NCI-H1694 (cell line): ENCODE measurements around the gene PCDH15.
"Not testable (repeated sequence)": the region's sequence is repeated elsewhere in the genome, so short reads cannot be mapped to it uniquely, and the experiment has no call there.

Experiments
- DNase-seq: peaks from one replicate; lab custom pipeline; 2025; lab: John Stamatoyannopoulos, UW

Gene PCDH15

DNA sequence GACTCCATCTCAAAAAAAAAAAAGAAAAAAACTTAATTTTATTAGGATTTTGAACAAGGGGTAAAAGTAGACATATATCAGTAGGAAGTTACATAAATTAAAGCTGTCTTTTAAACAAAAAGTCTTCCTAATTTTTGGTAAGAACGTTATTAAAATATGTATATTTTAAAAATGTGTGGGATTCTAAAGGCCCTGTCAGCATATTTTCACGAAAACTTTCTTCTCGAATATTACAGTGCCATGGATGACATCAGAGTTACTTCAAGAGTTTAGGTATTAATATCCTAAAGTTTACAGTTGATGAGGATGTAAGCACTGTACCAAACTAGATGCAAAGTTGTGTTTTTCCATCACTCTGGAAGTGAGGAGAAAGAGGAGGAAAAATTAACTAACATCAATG is 820.8 kb downstream of the PCDH15 start:
- DNase-seq: no peak

DNA sequence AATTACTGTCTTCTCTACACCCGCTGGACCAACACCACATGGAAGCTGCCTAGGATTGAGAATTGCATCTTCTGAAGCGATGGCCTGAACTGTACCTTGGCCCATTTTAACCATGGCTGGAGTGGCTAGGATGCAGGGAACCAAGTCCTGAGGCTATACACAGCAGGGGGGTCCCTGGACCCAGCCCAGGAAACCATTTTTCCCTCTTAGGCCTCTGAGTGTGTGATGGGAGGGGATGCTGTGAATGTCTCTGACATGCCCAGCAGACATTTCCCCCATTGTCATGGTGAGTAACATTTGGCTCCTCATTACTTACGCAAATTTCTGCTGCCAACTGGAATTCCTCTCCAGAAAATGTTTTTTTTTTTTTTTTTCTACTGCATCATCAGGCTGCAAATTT is 822.7 kb downstream of the PCDH15 start:
- DNase-seq: no peak

DNA sequence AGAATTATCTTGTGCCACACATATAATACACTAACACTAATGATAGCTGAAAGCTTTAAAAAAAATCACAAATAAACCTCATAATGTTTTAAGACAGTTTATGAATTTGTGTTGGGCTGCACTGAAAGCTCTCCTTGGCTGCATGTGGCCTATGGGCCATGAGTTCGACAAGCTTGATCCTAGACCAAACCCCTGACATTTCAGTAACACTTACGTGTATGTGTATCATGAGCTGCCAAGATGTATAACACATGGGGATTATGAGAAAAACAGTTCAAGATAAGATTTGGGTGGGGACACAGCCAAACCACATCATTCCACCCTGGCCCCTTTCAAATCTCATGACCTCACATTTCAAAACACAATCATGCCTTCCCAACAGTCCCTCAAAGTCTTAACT is 823.8 kb downstream of the PCDH15 start:
- no peak for DNase-seq

DNA sequence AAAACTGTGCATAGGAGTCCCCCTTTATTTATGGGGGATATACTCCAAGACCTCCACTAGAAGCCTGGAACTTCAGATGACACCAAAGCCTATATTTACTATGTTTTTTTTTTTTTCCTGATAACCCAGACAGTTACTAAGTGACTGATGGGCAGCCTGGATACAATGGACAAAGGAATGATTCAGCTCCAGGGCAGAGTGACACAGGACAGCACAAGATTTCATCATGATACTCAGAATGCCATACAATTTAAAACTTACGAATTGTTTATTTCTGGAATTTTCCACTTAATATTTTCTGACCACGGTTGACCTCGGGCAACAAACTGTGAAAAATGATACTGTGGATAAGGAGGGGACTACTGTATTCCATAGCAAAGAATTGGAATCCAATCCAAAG is 843.6 kb downstream of the PCDH15 start:
- DNase-seq: no peak

DNA sequence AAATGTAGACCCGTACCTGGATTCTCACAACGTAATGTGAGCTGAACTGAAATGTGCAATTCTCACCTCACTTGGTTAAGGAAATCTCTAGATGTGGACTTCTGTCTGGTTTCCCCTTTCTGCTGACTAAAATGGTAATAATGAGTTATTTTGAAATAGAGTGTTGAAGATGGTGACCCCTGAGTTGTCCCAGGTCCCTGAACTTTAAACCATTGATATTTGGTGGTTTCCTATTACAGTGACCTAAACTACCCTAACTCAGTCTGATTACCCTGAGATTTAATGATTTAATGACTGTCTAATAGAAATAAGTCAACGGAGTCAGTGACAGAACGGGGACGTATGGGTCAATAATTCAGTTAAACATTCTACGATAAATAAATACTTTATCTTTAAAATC is 845.9 kb downstream of the PCDH15 start:
- DNase-seq: no peak

DNA sequence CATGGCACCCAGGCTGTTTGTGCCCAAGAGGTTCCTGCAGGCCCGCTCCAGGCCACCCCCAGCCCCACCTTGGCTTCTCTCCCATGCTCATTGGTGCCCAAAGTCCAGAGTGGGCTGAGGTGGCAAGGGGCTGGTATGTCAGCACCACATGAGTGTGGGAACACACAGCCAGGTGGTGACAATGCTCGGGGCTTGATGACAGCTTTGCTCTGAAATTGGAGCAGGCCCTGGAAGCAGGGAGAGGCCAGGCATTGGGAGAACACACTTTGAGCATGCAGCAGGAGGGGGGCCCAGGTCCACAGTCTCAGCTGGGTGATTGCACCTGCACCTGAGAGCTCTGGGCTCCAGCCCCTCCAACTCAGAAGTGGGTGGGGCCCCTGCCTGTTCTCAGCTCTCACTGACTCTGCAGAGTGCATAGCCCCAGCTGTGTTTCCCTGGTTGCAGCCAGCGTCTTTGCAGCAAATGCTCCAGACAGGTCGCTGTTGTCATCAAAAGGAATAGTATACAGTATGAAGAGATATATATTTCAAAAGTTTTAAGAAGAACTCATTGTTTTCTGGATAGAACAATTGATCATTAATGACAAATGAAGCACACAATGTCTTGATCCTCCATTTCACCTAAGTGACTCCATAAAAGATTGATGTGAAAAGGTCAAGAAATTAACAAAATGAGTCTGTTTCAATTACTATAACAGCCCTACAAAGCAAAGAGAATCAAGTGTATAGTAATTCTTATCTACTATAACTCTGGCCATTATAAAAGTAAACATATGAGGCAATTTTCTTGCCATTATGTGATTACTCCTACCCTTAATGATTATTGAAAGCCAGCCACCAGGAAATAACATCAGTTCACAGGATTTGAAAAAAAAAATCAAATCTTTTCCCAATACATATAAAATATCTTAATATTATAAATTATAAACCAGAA is 848.1 kb downstream of the PCDH15 start:
- DNase-seq: no peak

DNA sequence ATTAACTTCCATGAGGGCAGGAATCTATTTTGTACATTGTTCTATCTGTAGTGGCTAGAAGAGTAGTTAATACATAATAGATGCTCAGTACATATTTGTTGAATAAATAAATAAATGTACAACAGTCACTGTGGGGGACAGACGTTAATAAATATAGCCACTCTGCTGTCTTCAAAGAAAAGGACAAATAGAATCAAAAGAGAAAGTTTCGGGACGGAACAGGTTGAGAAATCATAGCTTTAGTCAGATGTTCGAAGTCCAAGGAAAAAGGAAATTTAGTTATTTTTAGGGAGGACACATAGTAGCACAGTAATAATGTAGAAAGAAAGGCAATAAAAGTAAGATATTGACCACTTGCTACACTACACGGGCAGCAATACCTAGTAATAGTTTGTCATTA is 861.4 kb downstream of the PCDH15 start:
- DNase-seq: no peak

DNA sequence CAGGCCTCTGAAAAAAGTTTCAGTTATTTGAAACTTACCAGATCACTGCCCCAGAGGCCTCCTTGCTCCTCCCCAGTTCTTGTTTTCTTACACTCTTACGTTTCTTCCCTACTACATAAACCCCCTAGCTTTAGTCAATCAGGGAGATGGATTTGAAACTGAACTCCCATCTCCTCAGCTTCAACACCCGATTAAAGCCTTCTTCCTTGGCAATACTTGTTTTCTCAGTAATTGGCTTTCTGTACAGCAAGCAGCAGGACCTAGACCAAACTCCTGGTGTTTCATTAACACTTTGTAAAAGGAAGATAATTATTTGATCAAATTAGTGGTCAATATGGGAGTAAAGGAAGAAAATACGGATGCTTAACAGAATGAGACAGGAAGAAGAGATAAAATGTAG is 870.4 kb downstream of the PCDH15 start:
- DNase-seq: no peak

DNA sequence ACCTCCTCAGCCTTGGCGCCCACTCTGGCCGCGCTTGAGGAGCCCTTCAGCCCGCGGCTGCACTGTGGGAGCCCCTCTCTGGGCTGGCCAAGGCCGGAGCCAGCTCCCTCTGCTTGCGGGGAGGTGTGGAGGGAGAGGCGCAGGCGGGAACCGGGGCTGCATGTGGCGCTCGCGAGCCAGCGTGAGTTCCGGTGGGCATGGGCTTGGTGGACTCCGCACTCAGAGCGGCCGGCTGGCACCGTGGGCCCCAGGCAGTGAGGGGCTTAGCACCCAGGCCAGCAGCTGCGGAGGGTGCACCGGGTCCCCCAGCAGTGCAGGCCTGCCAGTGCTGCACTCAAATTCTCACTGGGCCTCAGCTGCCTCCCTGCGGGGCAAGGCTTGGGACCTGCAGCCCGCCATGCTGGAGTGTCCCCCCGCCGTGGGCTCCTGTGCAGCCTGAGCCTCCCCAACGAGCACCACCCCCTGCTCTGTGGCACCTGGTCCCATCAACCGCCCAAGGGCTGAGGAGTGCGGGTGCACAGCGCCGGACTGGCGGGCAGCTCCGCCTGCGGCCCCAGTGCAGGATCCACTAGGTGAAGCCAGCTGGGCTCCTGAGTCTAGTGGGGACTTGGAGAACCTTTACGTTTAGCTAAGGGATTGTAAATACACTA is 876.9 kb downstream of the PCDH15 start:
- not testable (repeated sequence) for DNase-seq

DNA sequence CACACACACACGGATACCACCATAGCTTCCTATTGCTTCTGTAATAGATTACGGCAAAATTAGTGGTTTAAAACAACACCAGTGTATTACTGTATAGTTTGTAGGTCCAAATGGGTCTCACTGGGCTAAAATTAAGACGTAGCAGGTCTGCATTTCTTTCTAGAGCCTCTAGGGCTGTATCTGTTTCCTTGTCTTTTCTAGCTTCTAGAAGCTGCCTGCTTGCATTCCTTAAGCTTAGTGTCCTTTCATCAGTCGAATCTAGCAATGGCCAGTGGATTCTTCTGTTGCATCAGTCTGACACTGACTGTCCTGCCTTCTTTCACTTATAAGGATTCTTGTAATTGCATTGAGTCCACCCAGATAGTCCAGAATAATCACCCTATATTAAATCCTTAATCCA is 882.3 kb downstream of the PCDH15 start:
- no peak for DNase-seq

DNA sequence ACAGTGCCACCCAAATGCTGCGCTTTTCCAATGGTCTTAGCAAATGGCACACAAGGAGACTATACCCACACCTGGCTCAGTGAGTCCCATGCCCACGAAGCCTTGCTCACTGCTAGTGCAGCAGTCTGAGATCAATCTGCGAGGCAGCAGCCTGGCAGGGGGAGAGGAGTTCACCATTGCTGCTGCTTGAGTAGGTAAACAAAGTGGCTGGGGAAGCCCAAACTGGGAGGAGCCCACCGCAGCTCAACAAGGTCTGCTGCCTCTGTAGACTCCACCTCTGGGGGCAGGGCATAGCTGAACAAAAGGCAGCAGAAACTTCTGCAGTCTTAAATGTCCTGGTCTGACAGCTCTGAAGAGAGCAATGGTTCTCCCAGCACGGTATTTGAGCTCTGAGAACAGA is 891.2 kb downstream of the PCDH15 start:
- no peak for DNase-seq

DNA sequence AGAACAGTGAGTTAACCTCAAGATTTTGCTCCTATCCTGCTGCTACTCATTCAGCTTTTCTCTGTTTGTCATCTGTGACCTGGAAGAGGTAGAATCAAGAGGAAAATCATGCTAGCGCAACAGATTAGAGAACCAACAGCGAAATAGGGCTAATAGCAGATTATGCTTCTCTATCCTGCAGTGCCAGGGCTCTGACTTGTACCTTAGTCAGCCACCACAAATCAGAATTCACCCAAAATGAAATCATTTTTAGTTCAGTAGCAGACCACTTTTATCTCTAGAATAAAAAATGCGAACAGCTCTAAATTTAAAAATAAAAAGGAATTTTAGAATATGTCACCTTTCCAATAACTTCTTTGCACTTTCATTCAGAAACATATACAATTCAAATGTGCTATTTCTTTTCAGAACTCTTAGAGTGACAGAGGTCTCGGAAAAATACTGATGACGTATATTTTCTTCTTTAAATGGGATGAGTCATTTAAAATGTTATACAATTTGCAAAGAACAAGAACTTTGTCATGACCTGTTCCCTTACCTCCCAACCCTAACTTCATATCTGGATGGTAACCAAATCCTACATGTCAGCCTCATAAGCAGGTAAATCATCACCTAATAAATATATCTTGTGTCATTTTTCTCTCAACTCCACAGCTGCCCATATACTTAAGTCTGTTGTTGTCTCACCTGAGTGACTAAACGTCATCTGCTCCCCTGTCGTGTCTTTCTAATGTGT is 896.4 kb downstream of the PCDH15 start:
- no peak for DNase-seq

DNA sequence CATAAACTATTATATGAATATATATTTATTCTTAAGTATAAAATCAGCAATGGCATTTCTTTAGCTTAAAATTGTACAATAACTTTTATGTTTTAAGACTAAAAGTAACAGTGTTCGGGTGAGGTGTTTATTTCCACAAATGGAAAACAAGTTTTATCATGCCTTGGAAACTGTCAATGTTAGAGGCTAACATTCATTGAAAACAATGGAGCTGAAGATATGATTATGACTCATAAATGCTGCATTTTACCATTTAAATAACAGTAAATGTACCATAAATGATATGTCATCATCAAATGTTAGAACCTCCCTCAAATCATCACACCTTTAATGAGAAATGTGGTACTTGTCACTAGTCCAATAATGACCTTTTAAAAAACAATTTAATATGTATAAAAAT is 897.3 kb downstream of the PCDH15 start:
- DNase-seq: no peak

DNA sequence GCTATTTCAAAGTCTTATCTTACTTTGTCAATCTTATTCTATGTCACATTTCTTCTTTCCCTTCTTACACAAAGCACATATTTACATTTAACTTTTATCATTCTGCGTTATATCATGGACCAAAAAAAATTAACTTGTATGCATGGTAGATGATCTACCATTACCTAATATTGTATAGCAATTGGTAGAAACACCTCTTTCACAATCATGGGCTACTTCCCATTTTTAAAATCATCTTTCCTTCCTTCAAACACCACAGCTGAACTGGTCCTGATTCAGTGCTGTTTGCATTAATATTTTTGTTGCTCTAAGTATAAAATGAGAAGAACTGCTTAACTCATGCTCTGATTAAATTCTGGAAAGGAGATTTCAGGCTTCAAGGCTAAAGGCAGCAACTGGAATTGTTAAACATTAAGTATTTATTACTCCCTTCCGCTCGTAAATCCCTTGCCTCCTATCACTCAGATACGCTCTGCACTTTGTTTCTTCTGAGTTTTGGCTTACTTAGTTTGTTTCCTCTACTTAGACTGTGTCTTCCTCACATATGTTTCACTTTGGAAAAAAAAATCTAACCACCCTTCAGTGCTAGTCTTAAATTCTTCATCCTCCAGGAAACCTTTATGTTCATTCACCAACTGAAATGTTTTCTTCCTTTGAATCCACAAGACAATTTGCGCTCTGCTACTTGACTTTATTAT is 901.4 kb downstream of the PCDH15 start:
- no peak for DNase-seq

DNA sequence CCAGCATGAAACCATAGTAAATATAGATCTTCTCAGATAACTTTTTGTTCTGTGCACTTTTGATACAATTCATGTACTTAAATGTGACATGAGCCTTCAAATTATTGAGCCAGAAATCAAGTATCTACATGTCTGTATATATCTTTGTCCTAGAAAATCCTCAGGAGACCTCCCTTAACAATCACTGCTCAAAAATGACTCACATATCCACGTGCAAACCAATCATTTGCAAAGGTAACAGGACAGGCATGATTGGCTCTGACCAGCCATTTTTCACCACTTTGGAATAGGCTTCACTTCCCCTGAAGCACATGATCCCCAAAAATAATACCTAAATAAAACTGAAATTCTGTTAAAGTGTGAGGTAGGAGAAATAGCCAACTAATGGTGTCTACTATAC is 902.5 kb downstream of the PCDH15 start:
- DNase-seq: no peak

DNA sequence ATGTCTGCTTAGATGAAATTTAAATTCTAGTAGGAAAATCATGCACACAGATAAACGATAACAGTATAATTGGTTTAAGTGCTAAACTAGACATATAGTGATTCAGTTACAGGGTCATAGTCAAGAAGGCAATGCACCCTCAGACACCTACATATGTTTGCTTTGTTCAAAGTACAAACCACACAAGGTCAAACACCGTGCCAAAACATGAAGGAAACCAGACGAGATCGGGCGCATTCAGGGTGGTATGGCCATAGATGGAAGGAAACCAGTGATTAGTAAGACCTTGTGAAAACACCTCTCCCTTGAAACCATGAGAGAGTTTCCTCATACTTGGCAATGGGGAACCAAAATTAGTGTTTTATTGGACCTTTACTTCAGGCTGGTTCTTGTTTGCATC is 906.9 kb downstream of the PCDH15 start:
- no peak for DNase-seq

DNA sequence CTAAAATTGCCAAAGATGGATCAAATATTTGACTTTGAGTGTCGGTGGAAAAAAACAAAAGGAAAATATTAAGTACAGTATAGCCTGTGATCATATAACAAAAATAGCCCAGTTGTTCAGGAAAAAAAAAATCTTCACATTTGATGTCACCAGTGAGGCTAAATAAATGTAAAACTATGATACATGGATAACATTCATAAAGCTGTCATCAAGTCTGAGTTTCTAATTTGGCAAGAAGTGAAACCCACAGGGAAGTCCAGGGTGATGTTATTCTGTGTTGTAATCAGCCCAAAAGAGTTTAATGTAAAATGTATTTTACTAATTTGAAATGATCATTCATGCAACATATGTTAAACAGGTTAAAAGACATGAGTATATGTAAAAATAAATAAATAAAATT is 908.0 kb downstream of the PCDH15 start:
- DNase-seq: no peak

DNA sequence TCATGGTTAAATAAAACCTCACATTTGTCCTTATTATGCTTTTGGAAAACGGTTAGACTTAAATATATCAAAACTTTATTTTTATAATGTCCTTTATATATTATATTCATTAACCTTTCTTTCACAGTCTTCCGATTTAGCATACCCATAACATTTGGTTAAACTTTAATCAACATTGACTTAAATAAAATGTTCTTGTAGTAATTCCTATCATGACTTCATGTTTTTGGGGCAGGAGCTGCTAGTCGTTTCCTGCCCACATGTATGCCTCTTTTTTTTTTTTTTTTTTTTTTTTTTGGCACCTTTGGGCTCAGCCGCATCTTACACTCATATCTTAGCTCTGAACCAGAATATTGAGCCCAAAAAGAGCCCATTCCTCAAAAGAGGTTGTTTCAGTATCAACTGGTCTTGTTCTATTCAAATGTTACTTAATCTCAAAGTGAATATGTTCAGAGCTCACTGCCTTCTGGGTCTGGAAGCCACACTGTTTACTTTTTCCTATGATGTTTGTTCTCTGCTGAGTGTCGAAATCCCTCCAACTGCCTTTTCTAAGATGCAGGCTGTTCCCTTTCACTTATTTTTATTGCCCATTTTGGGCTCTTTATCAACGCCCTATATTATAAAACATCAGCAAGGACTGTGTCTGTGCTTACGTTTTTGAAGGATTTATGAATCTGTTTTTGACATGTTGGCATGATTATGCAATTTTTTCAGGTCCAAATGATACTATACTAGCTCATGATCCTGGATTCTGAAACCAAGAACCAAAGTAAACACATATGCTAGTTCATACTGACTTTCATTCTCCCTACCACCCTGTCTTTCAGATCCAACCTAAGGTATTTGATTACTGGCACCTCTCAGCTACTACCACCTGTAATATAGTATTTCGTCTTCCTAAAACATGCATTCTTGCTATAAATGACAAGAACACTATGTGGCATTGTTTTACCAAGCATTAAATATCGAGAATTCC is 914.4 kb downstream of the PCDH15 start:
- no peak for DNase-seq

DNA sequence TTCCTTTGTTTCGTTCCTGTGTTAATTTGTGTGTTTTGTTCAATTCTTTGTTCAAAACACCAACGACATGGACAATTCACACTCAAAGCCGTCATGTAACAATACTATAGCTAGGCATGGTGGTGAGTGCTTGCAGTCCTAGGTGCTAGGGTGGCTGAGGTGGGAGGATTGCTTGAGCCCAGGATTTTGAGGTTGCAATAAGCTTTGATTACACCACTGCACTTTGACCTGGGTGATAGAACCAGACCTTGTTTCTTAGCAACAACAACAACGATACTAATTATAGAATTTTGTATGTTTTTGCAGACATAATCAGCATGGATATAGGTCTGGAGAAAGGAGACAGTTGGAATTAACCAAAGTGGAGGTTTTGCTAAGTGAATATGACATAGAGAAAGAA is 936.2 kb downstream of the PCDH15 start:
- no peak for DNase-seq

DNA sequence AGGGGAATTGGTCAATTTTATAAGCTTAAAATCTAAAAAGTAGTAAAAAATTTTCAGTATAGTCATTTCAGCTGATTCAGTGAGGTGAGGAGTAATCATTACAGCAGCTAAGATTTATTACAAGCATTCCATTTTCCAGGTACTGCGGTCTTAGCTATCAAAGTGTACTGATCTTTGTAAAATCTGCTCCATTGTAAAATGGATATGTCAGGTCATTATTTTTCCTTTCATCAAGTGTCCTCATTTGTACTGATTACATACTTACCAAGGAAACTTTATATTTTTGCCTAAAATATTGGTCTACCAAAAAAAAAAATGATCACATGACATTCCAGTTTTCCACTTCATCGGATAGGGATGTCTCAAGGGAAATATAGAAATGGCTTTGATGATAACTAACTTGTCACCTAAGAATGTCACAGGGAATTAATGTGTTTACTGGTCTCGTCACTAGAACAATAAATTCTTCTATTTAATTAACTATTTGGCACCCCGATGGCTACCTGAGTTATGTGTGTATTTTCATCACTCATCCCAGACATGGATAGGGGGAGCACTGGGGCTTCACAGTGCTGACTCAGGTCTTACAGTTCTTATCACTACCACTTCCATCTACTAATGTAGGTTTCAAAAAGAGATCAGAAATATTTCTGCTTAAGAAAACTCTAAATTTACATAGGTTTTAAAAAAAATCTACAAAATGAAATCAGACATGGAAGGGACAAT is 948.4 kb downstream of the PCDH15 start:
- DNase-seq: no peak
